Stimulated activated CD4-positive, alpha-beta T cell treated with anti-CD3 and anti-CD28 coated beads, Interleukin-15, amount 100 ng/mL, for 1 hour (primary cell): ENCODE measurements around the gene NKX6-2.
"Not testable (repeated sequence)": the region's sequence is repeated elsewhere in the genome, so short reads cannot be mapped to it uniquely, and the experiment has no call there.

Experiments
- DNase-seq, 2 donors: peaks; one replicate each; pipeline ENCODE4 v3.0.0-alpha.2; 2020; ENCODE audit warnings: low read depth in 1 of 2, low spot score in 1 of 2

Gene NKX6-2

DNA sequence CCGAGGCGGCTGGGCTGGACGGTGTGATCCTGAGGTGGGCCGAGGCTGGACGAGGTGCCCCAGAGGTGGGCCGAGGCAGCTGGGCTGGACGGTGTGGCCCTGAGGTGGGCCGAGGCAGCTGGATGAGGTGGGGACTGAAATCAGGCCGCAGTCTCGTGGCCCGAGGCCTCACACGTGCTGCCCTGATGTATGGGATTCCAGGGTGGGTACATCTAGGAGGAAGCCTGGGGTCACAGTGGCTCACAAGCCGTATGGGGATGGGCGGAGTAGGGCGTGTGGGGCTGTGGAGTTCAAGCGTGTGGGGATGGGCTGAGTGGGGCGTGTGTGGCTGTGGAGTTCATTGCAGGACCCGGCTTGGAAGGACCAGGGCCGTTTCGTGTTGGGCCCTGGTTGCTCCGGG is 12.5 kb upstream of the NKX6-2 start:
- DNase-seq: no peak

DNA sequence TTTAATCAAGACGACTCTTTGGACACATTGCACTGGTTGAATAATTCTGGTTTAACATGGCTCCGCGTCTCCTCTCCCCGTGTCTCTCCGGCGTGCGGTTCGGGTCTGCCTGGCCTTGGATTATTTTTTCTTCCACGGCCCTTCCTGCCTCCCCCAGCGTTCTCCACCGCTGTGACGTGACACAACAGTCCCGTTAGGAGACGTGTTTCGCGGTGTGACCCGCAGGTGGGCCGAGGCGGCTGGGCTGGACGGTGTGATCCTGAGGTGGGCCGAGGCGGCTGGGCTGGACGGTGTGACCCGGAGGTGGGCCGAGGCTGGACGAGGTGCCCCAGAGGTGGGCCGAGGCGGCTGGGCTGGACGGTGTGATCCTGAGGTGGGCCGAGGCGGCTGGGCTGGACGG is 12.0 kb upstream of the NKX6-2 start:
- not testable (repeated sequence) for DNase-seq

DNA sequence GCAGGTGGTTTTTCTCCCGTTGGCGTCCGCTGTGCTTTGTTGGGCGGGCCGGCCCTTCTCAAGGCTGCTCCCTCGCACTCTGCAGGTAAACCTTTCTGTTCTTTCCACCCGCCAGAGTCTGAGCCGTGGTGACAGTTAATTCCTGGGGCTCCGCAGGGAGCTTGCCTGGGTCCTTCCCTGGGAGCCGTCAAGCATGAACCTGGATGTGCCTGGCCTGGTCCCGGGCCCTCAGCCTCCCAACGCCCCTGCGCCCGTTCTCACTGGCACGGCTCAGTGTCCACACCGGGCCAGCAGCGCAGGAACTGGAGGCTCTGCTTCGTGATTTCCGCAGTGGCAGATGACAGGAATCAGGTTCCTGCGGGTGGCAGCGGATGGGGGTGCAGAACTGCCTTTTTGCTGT is 10.9 kb upstream of the NKX6-2 start:
- no peak for DNase-seq

DNA sequence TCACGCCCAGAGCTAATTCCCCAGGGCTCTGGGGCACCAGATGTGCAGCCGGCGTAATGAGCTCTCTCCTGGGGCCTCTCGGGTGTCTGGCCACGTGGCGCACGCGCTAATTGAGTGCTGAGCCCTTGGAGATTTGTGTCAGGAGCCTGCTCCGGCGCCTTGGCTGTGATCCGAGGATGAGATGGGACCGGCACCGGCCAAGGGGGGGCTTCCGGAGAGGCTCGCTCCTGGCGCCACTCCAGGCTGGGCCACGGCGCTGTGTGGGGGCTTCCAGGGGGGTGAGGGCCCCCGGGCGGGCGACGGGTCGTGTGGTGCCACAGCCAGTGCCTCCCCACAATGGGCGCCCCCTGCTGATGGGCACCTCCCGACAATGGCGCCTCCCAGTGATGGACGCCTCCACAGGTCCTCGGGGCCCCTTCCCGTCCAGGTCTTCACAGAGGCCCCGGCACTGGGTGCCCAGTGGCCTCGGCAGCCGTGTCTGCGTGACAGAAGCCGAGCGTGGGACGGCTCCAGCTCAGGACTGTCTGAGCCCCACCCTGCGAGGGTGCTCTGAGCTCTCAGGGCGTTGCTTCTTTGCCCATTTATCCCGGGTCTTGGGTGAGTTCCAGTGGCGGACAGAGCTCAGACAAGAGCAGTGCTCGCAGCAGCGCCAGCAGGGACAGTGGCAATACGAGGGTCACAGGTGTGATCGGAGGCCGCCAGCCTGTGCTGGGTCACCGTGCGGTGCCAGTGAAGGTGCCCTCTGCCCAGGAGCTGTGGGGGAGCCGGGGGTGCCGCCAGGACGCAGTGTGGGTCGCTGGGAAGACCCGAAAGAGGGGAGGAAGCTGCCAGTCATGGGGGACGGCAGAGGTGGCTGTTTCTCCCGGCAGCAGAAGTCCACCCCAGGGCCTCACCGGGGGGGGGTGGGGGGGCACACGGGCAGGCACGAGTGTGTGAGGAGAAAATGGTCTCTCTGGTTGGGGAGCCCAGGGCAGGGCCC is 8.2 kb upstream of the NKX6-2 start:
- no peak for DNase-seq

DNA sequence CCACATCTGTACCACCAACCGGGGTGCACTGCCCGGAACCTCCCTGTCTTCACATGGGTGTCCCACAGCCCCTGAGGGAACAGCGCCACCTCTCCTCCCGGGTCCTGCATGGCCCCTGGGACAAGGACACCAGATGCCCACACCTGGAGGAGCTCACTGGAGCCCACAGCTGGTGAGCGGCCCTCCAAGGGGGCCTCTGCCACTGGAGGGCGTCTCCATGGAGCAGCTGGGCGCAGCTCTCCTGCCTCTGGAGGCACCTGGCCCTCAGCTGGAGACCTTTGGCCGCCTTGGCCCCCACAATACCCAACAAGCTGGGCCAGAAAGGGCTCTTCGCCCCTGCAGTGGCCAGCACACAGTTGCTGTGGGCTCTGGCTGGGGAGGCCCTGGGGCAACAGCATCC is 7.3 kb upstream of the NKX6-2 start:
- no peak for DNase-seq

DNA sequence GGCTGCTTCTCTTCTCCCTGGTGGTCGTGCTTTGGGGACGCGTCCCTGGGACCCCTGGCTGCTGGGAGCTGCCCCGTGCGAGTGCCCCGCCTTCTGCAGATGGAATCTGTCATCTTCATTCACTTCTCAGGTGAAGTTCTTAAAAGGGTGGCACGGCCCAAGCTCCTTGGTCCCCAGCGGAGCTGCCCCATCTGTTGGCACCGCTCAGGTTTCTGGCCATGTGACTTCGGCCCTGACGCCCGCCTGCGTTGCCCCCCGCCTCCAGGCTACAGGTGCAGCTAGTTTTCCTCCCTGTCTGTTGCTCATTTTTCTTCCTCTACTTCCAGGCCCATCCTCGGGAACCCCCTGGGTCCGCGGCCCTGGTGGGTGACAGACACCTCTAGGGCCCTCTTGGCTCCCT is 6.8 kb upstream of the NKX6-2 start:
- DNase-seq: no peak

DNA sequence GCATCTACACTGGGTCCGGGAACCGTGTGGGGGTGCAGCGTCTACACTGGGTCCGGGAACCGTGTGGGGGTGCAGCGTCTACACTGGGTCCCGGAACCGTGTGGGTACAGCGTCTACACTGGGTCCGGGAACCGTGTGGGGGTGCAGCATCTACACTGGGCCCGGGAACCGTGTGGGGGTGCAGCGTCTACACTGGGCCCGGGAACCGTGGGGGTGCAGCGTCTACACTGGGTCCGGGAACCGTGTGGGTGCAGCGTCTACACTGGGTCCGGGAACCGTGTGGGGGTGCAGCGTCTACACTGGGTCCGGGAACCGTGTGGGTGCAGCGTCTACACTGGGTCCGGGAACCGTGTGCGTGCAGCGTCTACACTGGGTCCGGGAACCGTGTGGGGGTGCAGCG is 6.2 kb upstream of the NKX6-2 start:
- DNase-seq: not testable (repeated sequence)

DNA sequence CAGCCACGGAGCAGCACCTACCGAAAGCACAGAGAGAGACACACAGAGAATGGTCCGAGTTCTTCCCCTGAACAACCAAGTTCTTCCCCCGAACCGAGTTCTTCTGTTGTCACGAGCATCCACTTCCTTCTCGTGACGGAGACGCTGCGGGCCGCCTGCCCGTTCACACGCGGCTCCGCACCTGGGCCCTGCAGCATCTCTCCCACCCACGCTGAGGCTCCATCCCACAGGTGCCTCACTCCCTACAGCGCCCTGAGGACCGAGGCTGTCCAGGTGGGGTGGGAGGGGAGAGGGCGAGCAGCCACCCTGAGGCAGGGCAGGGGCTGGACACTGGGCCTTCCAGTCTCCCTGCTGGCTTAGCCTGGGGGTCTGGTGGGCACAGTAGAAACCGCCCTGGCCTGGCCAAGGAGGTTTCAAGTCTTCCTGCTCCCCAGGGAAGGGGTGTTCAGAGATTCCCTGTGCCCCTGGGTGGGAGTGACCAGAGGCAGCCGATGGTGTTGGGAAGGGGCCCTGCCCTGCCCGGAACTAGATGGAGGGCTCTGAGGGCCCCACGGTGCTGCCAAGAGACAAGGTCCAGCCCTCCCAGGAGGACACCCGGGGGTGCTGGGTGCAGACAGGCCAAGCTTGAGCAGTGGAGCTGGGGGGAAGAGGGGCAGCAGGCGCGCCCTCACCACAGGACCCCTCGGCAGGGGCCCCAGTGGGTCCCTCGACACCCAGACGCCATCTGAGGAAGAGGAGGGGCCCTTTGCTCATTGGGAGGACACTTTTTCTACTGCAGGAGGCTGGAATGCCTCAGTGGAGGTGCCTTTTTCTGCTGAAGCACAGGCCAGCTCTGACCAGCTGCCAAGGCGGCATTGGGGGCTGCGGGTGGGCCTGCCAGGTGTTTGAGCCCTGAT is 5.2 kb upstream of the NKX6-2 start:
- DNase-seq: no peak

DNA sequence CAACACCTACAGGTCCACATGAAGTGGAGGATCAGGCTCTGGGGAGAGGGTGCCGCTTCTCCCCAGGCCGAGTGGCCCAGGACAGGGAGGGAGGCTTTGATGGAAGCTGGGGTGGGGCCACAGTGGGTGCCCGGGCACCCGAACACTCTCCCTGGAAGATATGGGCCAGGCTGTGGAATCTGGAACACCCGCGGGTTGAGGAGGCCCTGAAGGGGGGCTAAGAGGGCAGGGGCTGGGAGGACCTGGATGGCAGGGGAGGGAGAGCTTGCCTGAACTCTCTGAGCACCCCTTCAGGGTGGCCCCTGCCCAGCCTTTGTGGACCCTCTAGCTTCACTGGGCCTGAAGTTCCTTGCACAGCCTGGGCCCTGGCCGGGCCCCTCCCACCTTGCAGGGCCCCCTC is 4.5 kb upstream of the NKX6-2 start:
- no peak for DNase-seq

DNA sequence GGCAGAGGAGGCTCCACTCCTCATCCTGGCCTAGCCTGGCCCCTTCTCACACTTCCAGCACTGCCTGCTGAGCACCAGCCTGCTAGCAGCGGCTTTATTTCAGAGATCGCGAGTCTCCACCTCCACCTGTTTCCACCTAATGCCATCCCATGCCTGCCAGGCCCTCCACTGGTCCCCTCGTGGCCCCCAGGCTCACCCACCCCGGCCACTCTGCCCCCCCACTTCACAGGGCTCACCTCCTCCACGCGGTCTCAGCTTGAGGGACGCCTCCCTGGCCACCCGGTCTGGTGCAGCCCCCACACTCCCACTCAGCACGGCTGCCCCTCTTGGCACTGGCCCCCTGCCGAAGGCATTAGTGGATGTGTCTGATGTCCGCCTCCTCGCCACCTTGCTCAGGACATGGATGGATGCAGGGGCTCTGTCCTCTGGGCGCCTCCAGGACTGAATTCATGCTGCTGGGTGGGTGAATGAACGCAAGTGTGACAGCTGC is 3.8 kb upstream of the NKX6-2 start:
- no peak for DNase-seq

DNA sequence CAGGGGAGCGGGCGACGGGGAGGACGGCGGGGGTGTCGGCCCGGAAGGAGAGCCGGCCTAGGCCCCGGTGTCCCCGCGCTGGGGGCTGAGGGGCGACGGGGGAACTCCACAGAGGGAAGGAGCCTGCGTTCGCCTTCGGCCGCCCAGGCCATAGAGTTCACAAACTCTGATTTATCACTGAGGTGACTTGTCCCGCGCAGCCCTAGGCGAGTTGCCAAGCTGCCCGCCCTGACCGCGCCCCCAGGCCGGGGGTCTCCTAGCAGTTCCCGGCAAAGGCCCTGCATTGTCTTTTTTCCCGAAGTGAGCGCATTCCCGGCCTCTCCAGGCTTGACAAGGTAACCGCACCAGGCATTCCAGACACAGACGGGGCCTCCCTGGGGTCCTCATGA is 2.9 kb upstream of the NKX6-2 start:
- DNase-seq: no peak

DNA sequence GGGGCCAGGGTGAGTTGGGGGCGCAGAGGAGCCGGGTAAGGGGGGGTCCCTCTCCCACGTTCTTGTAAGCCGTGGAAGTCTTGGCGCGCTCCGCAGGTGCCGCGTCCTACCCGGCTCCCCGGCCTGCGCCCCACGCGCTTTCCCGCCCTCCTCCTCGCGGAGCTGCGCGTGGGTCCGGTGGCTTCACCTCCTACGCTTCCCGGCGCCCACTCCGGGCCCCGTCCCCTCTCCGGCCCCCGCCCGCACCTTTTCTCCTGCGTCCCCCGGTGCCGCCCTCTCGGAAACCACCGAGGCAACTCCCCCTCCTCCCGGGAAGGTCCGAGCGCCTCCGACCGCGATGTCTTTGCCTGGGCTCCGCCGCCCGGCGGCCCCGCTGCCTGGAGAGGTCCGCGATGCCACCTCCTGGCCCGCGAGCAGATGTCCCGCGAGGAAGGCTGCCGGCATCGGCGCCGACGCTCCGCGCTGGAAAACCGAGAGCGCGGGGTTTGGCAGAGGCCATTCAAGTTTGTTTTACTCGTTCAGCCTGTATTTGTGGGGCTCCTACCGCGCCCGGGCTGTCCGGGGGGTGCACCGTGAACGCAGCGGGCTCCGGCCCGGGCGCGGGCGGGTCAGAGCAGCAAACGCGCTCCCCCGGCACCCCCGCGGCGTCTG is 2.4 kb upstream of the NKX6-2 start:
- no peak for DNase-seq

DNA sequence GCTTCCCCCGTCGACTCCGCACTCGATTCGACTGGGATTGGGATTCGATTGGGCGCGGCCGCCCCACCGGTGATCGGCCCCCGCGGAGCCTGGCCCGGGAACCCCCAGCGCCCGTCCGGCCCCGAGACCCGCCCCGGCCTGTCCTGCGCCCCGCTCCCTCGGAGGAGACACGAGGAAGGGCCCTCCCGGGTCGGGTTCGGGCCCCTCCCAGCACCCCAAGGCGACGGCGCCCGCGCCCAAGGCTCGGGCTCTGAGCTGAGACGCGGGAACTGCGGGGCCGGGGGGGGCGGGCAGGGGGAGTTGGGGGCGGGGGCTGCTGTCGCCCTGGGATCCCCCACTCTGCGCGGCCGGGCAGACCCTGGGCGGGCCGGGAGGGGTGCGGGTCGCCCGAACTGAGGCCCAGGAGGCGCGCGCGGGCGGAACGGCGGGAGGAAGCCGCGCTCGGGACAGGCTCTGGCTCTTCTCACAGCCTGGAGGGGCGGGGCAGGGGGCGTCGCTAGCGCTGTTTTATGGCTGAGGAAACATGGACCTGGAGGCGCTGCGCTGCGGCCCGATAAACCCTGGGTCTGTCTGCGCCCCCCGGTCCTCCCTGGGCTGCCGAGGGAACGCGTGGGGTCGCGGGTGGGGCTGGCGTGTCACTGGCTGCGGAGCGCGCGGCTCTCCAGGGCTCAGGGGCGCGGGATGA is 1.7 kb upstream of the NKX6-2 start:
- DNase-seq: no peak

DNA sequence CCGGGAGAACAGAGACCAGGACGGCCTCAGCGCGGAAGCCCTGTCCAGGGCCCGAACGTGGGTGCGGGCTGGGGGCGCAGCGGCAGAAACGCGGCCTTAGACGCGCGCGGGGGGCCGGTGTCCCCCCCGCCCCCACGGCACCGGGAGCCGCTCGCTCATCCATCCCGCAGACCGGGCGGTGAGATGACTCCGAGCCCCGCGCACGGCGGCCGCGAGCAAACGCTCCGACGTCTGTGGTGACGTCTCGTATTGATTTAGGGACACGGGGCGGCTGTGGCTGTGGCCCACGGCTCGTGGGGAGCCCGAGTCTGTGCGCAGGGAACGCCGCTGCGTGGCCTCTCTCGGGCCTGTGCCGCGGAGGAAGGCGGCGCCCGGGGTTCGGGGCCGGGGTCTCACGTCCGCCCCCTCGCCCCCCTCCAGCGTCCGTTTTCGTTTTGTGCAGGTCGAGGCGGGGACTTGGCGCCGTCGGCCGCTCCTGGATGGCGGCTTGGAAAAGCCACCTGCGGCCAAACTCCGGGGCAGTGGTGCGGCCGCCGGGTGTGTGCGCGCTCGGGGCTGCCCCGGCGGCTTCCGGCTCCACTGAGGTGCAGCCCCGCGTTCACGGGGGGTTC is 1.0 kb upstream of the NKX6-2 start:
- no peak for DNase-seq

DNA sequence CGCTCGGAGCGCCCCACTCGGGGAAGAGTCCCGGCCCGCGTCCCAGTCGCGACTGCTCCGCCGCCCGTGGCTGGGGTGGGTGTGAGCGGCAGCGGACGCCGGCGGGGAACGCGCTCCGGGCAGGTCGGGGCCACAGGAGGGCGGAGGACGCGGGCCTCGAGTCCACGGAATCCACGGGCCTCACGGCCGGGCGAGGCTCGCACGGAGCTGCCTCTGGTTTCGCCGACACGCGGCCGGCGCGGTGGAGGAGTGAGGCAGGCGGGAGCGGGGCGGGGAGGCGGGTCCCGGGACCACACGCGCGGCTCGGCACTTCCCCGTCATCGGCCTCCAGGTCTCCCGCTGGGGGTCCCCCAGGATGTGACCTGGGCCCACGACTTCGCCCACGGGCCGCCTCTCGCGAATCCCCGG is 533 bp upstream of the NKX6-2 start:
- no peak for DNase-seq

DNA sequence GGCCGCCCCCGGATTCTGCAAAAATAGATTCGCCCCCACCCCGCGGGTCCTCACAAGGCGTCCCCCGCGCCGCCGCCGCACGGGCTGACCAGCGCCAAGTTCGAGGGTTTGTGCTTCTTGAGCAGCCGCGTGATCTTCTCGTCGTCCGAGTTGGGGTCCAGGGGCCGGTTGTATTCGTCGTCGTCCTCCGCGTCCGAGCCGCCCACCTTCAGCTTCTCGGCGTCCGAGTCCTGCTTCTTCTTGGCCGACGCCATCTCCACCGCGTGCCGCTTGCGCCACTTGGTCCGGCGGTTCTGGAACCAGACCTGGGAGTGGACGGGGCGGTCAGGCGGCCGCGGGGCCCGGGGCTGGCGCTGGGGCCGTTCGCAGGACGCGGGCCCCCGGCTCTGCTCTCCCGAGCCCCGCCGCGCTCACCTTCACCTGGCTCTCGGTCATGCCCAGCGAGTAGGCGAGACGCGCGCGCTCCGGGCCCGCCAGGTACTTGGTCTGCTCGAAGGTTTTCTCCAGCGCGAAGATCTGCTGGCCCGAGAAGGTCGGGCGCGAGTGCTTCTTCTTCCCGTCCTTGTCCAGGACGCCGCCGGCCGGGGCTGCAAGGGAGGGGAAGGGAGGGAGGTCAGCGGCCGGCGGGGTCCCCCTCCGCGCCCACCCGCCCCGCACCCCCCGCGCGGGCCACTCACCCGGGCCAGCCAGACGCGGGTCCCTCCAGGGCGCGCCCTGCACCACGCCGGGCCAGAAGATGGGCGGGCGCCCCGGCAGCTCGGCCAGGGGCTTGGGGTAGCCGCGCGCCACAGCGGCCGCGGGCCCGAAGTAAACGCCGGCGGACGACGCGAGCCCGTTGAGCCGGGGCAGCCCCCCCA is 853 bp downstream of the NKX6-2 start:
- no peak for DNase-seq

DNA sequence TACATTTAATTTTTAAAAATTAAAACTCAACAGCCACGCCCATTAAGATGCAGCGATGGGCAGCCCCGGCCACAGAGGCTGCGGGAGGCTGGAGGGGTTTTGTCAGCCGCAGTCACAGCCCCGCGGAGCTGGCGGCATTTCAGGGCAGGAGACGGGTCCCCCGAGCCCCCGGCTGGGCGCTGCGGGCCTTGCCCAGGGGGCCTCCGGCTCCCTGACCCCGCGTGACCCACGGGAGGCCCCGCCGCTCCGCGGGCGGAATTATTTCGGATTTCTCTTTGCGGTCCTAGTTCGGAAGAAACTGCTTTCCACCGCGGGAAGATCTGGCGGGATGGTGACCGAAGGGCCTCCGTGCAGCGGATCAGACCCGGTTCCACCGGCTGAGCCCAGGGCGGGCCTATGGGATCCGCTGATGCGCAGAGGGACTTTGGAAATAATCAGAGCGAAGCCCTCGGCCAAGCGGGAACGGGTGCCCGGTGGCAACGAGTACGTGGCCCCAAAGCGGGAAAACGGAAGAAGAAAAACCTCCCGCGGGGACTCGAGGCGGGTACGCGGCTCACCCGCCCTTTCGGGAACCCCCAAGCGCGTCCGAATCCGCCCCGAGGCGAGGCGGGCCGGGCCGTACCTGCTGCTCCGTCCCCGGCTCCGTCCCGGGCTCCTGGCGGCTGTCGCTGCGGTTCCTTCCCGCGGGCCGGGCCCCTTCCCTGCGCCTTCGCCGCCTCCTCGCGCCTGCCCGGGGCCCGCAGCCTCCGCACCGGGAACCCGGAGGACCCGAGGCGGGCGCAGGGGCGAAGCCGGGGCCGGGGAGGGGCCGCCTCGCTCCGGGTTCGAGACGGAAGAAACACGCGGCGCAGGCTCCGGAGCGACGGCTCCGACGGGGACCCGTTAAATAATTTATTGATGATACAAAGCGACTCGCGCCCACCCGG is 1.7 kb downstream of the NKX6-2 start:
- DNase-seq: no peak

DNA sequence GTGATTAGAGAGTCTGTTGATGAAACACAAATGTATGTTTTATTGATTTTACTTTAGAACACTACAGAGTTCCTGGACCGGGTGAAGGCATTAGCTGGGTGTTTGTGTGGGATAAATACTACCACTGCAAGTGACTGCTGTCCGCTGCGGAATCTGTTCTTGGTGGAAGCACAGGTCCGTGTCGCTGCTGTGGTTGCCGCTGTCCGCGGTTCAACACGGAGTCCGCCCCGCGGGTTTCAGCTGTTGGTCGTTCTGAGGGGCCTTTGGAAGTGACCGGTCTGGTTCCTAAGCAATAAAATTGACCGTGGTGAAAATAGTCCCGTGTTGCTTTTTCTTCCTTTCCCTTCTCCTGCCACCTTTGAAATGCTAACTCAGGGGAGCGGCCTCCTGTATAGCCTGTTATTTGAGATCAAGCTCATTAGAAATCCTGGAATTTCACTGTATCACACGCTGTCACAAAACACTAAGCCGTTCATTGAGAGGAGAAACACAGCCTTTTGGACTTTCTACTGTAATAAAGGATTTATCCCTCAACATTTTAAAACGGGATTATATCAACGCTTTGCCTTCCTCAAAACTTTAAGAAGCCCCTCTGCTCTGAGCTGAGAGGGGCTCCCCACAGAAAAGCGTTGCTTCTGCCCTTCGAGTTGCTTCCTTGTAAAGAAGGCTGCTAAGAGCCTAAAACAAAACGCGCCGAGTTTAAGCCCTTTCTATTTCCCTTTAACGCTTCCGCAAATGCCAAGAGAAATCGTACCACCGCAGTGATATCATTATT is 2.6 kb downstream of the NKX6-2 start:
- DNase-seq: no peak
